GM12891 (cell line): ENCODE results near the gene CCDC88B.

Experiments
- PAX5 ChIP-seq: IDR thresholded peaks from 2 replicates; pipeline ENCODE4 v1.6.1; 2011; ENCODE audit warnings: low read length, moderate library complexity, mild to moderate bottlenecking; ENCODE audit not compliant: insufficient read depth, severe bottlenecking
- POLR2A ChIP-seq: IDR thresholded peaks from 2 replicates; pipeline ENCODE4 v1.6.1; 2011; ENCODE audit warnings: low read depth, low read length, control low read depth
- POLR2AphosphoS5 ChIP-seq: IDR thresholded peaks from 2 replicates; pipeline ENCODE4 v1.6.1; 2011; ENCODE audit warnings: low read depth, low read length, control low read depth
- POU2F2 ChIP-seq: IDR thresholded peaks from 2 replicates; pipeline ENCODE4 v1.6.1; 2011; ENCODE audit warnings: low read depth, mild to moderate bottlenecking, control low read depth, low read length, moderate library complexity
- TAF1 ChIP-seq: IDR thresholded peaks from 2 replicates; pipeline ENCODE4 v1.6.1; 2011; ENCODE audit warnings: low read depth, low read length, control low read depth

- TF ChIP-seq POLR2AphosphoS5 (no peak), POLR2A (no peak), PAX5 (no peak), POU2F2 (no peak), TAF1 (no peak)
These were observed 38.4 kb downstream of the CCDC88B start for GRCh38 chr11:64378335-64378880.
